ENCODE results near the gene COPZ1. TPM values are rescaled to one million over a fixed set of nuclear protein-coding genes. Genes with fewer than 3 reads are reported as not detected.

Gene COPZ1
- total and polyA plus RNA-seq, 2 donors (not counting 3 experiments of a cell fraction or from before 2014, with no cell fraction given) = 143 to 174 TPM

DNA sequence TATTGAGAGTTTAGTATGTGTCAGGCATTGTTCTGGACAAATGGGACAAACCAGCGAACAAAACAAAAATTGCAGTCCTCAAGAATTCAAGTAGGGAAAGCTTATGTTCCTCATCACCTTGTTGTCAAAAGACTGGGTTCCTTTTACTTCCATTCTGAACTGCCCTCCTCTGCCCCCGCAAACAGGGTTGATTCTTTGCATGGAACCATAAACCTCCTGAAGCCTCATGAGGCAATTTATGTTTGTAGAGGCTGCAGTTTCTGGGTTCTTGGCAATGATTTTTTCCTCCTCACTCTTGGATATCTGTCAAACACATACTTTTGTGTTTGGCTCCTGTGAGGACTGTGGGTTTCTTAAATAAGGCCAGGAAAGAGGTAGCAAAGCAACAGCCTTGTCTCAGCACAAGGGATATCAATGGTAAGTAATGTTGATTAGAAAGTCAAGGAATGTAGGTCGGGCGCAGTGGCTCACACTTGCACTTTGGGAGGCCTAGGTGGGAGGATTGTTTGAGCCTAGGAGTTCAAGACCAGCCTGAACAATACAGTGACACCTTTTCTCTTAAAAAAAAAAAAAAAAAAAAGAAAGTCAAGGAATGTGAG is 13.9 kb downstream of the COPZ1 start:
- dilution Hi-C loops (cut with MboI; ENCODE audit: extremely low pct_ligation_motif_present, low sequenced_read_pairs) = no loop called here

More for the DNA sequence above, 13.9 kb downstream of the COPZ1 start:
- ChIA-PET POLR2A (no interaction called here), CTCF (interaction anchor here (1.4 to 5.4 kb wide), 3 partner anchors 14 to 87 kb away, joined by 6 to 33 read pairs (median 24); partner anchors contain the start of gene COPZ1)
- TF ChIP-seq MYC (IDR thresholded peaks at IDR 0.05; ENCODE audit: low read depth, low read length) (no peak), POLR2A (IDR thresholded peaks at IDR 0.05; ENCODE audit: low read depth, low read length) (no peak), POLR2AphosphoS5 (IDR thresholded peaks at IDR 0.05; ENCODE audit: insufficient read depth, low read depth, low read length) (no peak), GATA2 (IDR thresholded peaks at IDR 0.05; ENCODE audit: insufficient read depth, insufficient read length, low read depth, low read length) (no peak), EZH2 (IDR thresholded peaks at IDR 0.05; ENCODE audit: borderline replicate concordance, low read depth, low read length, severe bottlenecking) (no peak), FOS (IDR thresholded peaks at IDR 0.05; ENCODE audit: borderline replicate concordance, insufficient read depth, low read length) (no peak)
- TF ChIP-seq, protein P1, sequence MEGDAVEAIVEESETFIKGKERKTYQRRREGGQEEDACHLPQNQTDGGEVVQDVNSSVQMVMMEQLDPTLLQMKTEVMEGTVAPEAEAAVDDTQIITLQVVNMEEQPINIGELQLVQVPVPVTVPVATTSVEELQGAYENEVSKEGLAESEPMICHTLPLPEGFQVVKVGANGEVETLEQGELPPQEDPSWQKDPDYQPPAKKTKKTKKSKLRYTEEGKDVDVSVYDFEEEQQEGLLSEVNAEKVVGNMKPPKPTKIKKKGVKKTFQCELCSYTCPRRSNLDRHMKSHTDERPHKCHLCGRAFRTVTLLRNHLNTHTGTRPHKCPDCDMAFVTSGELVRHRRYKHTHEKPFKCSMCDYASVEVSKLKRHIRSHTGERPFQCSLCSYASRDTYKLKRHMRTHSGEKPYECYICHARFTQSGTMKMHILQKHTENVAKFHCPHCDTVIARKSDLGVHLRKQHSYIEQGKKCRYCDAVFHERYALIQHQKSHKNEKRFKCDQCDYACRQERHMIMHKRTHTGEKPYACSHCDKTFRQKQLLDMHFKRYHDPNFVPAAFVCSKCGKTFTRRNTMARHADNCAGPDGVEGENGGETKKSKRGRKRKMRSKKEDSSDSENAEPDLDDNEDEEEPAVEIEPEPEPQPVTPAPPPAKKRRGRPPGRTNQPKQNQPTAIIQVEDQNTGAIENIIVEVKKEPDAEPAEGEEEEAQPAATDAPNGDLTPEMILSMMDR (IDR thresholded peaks at IDR 0.05; ENCODE audit: extremely low read depth in 1 of 2, insufficient read depth in 1 of 2, low read depth in 1 of 2, low read length in 2 of 2) = no peak
- TF ChIP-seq, protein P2, sequence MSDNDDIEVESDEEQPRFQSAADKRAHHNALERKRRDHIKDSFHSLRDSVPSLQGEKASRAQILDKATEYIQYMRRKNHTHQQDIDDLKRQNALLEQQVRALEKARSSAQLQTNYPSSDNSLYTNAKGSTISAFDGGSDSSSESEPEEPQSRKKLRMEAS (IDR thresholded peaks at IDR 0.05; ENCODE audit: insufficient read depth, insufficient read length) = no peak
- Histone ChIP-seq H3K9me3 (replicated peaks; ENCODE audit: control insufficient read depth, insufficient read depth, low read length) (no peaks in the 10 kb centered on the region), H3K9me1 (replicated peaks; ENCODE audit: control insufficient read depth, extremely low read depth, insufficient read depth, low read length) (no peaks in the 10 kb centered on the region), H3K36me3 (ENCODE audit: control insufficient read depth in 2 of 2, extremely low read depth in 1 of 2, insufficient read depth in 2 of 2, low read length in 2 of 2) (peaks cover 15 to 18% of the 10 kb centered on the region in 2 experiments), H3K9ac (replicated peaks; ENCODE audit: extremely low read depth, insufficient read depth, low read length) (no peak overlapping the region), H3K27me3 (ENCODE audit: control insufficient read depth in 2 of 2, insufficient read depth in 2 of 2, low read length in 2 of 2) (no peaks in the 10 kb centered on the region), H4K20me1 (replicated peaks; ENCODE audit: control insufficient read depth, extremely low read depth, insufficient read depth, low read length) (no peaks in the 10 kb centered on the region), H3K4me3 (replicated peaks in 1 of 3; ENCODE audit: insufficient read depth in 1 of 3, low read depth in 1 of 3, low read length in 3 of 3) (no peak overlapping the region), H3K4me1 (ENCODE audit: control insufficient read depth, extremely low read depth, insufficient read depth, low read length) (no peaks in the 10 kb centered on the region), H2AFZ (ENCODE audit: low read depth, low read length) (no peak overlapping the region), H3K4me2 (ENCODE audit: insufficient read depth, low read length) (no peak overlapping the region), H3K79me2 (ENCODE audit: control insufficient read depth, insufficient read depth, low read length) (peaks cover 5% of the 10 kb centered on the region), H3K27ac (ENCODE audit: insufficient read depth, low read depth, low read length) (no peak overlapping the region)
- intact Hi-C loops (cut with micrococcal nuclease) = no loop called here
- DNase-seq (ENCODE audit: low read depth, low spot score) = no peak
- no TSS peak for BruUV-seq (replicated peaks)
- FAIRE-seq = no peak

Measured in endothelial cell of umbilical vein (primary cell).